ENCODE results near the gene TMEM134.
"Not testable (repeated sequence)": the region's sequence is repeated elsewhere in the genome, so short reads cannot be mapped to it uniquely, and the experiment has no call there.

Gene TMEM134

GRCh38 chr11:67491276-67492068 lies 22.4 kb upstream of the TMEM134 start:
- Histone ChIP-seq H3K27me3 (ENCODE audit: insufficient read depth, low read length) (no peaks in the 10 kb centered on the region), H3K4me1 (ENCODE audit: control insufficient read depth, insufficient read depth, low read length, unreplicated experiment) (no peaks in the 10 kb centered on the region), H2AFZ (ENCODE audit: low read length, unreplicated experiment) (no peak overlapping the region), H3K4me3 (ENCODE audit: low read depth, low read length) (no peak overlapping the region), H3K36me3 (ENCODE audit: insufficient read depth, low read length) (no peaks in the 10 kb centered on the region; the same call in 1 of the 2 replicates), H3K27ac (ENCODE audit: low read depth, low read length) (no peak overlapping the region), H3K79me2 (ENCODE audit: control insufficient read depth, insufficient read depth, low read length, unreplicated experiment) (no peaks in the 10 kb centered on the region)

DNA sequence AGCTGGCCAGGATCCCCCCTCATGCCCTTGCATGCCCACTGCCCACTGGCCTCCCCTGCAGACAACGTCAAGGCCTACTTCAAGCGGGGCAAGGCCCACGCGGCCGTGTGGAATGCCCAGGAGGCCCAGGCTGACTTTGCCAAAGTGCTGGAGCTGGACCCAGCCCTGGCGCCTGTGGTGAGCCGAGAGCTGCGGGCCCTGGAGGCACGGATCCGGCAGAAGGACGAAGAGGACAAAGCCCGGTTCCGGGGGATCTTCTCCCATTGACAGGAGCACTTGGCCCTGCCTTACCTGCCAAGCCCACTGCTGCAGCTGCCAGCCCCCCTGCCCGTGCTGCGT lies 21.6 kb upstream of the TMEM134 start:
- no peaks in the 10 kb centered on the region for H3K4me1 ChIP-seq (ENCODE audit: control insufficient read depth, insufficient read depth, low read length, unreplicated experiment)
- H3K79me2 ChIP-seq (ENCODE audit: control insufficient read depth, insufficient read depth, low read length, unreplicated experiment), result peaks cover 6% of the 10 kb centered on the region
- no peaks in the 10 kb centered on the region for H3K27me3 ChIP-seq (ENCODE audit: insufficient read depth, low read length)
- no peak overlapping the region for H2AFZ ChIP-seq (ENCODE audit: low read length, unreplicated experiment)
- no peaks in the 10 kb centered on the region; the same call in 1 of the 2 replicates for H3K36me3 ChIP-seq (ENCODE audit: insufficient read depth, low read length)
- no peak overlapping the region for H3K27ac ChIP-seq (ENCODE audit: low read depth, low read length)
- H3K4me3 ChIP-seq (ENCODE audit: low read depth, low read length), result no peak overlapping the region

GRCh38 chr11:67489885-67490726 lies 21.1 kb upstream of the TMEM134 start:
- peaks cover 7% of the 10 kb centered on the region for H3K79me2 ChIP-seq (ENCODE audit: control insufficient read depth, insufficient read depth, low read length, unreplicated experiment)
- no peak overlapping the region for H2AFZ ChIP-seq (ENCODE audit: low read length, unreplicated experiment)
- H3K27ac ChIP-seq (ENCODE audit: low read depth, low read length), result no peak overlapping the region
- H3K27me3 ChIP-seq (ENCODE audit: insufficient read depth, low read length), result no peaks in the 10 kb centered on the region
- no peaks in the 10 kb centered on the region for H3K4me1 ChIP-seq (ENCODE audit: control insufficient read depth, insufficient read depth, low read length, unreplicated experiment)
- H3K36me3 ChIP-seq (ENCODE audit: insufficient read depth, low read length), result no peaks in the 10 kb centered on the region; the same call in 1 of the 2 replicates
- H3K4me3 ChIP-seq (ENCODE audit: low read depth, low read length), result no peak overlapping the region

GRCh38 chr11:67489203-67489884 lies 20.3 kb upstream of the TMEM134 start:
- Histone ChIP-seq H3K36me3 (ENCODE audit: insufficient read depth, low read length) (no peaks in the 10 kb centered on the region; the same call in 1 of the 2 replicates), H3K79me2 (ENCODE audit: control insufficient read depth, insufficient read depth, low read length, unreplicated experiment) (peaks cover 10% of the 10 kb centered on the region), H3K4me1 (ENCODE audit: control insufficient read depth, insufficient read depth, low read length, unreplicated experiment) (no peaks in the 10 kb centered on the region), H2AFZ (ENCODE audit: low read length, unreplicated experiment) (no peak overlapping the region), H3K27me3 (ENCODE audit: insufficient read depth, low read length) (no peaks in the 10 kb centered on the region), H3K4me3 (ENCODE audit: low read depth, low read length) (no peak overlapping the region), H3K27ac (ENCODE audit: low read depth, low read length) (no peak overlapping the region)

DNA sequence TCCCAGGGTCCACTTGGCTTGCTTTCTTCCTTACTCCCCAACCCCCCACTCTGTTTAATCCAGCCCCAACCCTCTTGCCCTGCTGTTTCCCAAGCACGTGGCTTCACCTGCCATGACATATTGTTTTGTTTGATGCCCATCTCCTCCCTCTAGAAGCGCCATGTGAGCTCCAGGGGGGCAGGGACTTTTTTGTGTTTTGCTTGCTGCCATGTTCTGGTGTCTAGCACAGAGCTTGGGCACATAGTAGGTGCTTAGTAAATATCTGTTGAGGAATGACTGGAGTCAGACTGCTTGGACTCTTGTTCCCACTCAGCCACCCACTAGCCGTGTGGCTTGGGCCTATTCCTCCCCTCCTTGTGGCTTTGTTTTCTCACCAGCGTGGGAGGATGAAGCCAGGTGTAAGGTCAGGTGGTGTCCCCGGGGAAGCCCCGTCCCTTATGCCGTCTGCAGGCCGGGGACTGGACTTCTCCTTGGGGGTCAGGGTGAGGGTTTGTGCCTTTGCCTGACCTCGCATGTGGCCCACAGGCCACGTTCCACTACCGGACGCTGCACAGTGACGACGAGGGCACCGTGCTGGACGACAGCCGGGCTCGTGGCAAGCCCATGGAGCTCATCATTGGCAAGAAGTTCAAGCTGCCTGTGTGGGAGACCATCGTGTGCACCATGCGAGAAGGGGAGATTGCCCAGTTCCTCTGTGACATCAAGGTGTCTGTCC lies 17.6 kb upstream of the TMEM134 start:
- Histone ChIP-seq H3K27ac (ENCODE audit: low read depth, low read length) (no peak overlapping the region), H3K36me3 (ENCODE audit: insufficient read depth, low read length) (no peaks in the 10 kb centered on the region), H3K27me3 (ENCODE audit: insufficient read depth, low read length) (no peaks in the 10 kb centered on the region), H3K79me2 (ENCODE audit: control insufficient read depth, insufficient read depth, low read length, unreplicated experiment) (peaks cover 14% of the 10 kb centered on the region), H3K4me3 (ENCODE audit: low read depth, low read length) (no peak overlapping the region), H2AFZ (ENCODE audit: low read length, unreplicated experiment) (no peak overlapping the region), H3K4me1 (ENCODE audit: control insufficient read depth, insufficient read depth, low read length, unreplicated experiment) (peaks cover 6% of the 10 kb centered on the region)

- peaks cover 14% of the 10 kb centered on the region for H3K79me2 ChIP-seq (ENCODE audit: control insufficient read depth, insufficient read depth, low read length, unreplicated experiment)
- not testable (repeated sequence) for H3K27me3 ChIP-seq (ENCODE audit: insufficient read depth, low read length); H3K4me3 ChIP-seq (ENCODE audit: low read depth, low read length); H3K4me1 ChIP-seq (ENCODE audit: control insufficient read depth, insufficient read depth, low read length, unreplicated experiment); H3K27ac ChIP-seq (ENCODE audit: low read depth, low read length); H3K36me3 ChIP-seq (ENCODE audit: insufficient read depth, low read length); H2AFZ ChIP-seq (ENCODE audit: low read length, unreplicated experiment)
These were observed 16.9 kb upstream of the TMEM134 start for GRCh38 chr11:67485873-67486361.

DNA sequence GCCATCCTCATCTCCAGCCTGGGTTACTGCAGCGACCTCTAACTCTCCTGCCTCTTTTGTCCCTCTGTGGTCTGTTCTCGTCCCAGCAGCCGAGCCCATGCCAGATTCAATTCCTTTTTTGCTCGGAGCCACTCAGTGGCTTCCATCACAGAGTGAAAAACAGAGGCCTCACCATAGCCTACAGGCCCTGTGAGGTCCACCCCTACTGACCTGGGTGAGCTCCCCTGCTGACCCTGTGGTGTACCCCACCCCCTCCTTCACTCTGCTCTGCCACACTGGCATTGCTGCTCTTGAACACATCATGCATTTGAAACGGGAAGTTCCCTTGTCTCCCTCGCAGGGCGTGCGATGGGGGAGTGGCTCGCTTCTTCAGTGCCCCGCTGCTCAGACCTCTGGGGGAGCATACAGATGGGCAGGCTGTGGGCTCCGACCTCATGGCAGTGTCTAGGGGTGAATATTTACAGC lies 15.8 kb upstream of the TMEM134 start:
- H3K4me3 ChIP-seq (ENCODE audit: low read depth, low read length), result no peak overlapping the region
- H3K27ac ChIP-seq (ENCODE audit: low read depth, low read length), result no peak overlapping the region
- peaks cover 6% of the 10 kb centered on the region for H3K4me1 ChIP-seq (ENCODE audit: control insufficient read depth, insufficient read depth, low read length, unreplicated experiment)

DNA sequence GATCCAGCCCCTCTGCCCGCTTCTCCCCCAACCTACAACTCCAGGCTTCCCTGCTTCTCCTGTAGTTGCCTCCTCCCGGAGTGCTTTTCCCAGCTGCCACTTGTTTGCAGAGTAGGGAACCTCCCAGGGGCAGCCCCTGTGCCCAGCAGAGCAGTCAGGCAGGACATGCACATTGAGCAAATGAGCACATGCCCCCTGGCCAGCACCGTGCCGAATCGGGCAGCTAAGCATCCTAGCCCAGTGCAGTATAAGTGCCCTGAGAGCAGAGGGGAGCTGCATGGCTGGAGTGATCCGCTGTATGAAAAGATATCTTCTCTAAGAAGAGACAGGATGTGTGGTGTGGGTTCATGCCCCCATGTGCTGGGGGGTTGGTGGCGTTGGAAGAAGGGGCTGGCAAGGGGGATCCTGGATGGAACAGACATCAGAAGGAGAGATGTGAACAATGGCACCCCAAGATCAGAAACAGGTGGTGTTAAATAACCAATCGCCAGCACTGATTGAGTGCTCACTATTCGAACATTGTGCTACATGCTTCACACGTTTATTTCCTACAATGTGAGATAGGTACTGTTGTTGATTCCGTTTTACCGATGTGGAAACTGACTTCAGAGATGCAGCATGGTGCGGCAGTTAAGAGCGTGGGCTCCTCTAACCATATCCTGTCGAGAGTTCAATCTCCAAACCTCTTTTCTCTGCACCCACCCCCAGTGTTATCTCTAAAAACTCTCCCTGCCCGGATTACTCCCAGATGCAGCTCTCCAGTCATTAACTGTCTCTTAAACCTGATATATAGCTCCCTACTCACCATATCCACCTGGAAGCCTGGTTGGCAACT lies 15.0 kb upstream of the TMEM134 start:
- Histone ChIP-seq H3K36me3 (ENCODE audit: insufficient read depth, low read length) (no peaks in the 10 kb centered on the region), H3K4me3 (ENCODE audit: low read depth, low read length) (peak overlapping the region; percentile 81), H3K27ac (ENCODE audit: low read depth, low read length) (no peak overlapping the region), H3K79me2 (ENCODE audit: control insufficient read depth, insufficient read depth, low read length, unreplicated experiment) (peaks cover 14% of the 10 kb centered on the region), H2AFZ (ENCODE audit: low read length, unreplicated experiment) (no peak overlapping the region), H3K27me3 (ENCODE audit: insufficient read depth, low read length) (no peaks in the 10 kb centered on the region), H3K4me1 (ENCODE audit: control insufficient read depth, insufficient read depth, low read length, unreplicated experiment) (peaks cover 6% of the 10 kb centered on the region)

More for the DNA sequence above, 15.8 kb upstream of the TMEM134 start:
- no peaks in the 10 kb centered on the region for H3K27me3 ChIP-seq (ENCODE audit: insufficient read depth, low read length)
- peaks cover 14% of the 10 kb centered on the region for H3K79me2 ChIP-seq (ENCODE audit: control insufficient read depth, insufficient read depth, low read length, unreplicated experiment)
- no peak overlapping the region for H2AFZ ChIP-seq (ENCODE audit: low read length, unreplicated experiment)
- no peaks in the 10 kb centered on the region for H3K36me3 ChIP-seq (ENCODE audit: insufficient read depth, low read length)

DNA sequence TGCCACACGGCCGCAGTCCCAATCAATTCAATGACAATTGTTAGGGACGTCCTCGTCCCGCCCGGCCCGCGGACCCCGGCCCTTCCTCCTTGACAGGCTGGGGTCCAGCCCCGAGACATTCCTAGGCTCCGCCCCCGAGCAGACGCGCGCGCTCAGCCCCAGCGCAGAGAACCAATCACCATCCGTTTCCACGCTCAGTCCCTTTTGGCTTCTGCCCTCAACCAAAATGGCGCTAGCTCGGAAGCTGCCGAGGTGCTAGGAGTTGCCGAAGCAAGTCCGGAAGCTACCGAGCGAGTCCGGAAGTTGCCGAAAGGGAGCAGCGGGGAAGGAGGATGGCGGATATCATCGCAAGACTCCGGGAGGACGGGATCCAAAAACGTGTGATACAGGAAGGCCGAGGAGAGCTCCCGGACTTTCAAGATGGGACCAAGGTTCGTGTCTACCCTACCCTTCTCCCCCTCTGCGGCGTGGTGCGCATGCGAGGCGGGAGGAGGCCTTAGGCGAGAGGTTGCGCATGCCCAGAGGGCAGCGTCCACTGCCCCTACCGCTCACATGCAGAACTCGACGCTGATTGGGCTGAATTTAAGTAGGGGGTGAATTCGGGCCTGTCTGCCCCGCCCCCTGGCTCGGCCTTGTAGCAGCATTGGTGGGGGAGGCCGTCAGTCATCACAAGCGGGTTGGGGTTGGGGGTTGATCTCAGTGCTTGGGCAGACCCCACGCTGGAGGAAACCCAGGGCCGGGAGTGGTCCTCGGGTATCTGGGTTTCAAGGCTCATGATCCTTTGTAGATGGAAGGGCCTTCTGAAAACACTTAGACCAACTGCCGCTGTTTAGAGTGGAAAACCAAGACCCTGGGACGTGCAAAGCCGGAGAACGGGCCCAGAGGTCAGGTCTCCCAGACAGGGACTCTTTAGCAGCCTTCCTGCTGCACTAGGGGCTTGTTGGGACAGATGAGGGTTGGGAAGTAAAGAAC lies 14.1 kb upstream of the TMEM134 start, which contains the start of gene AIP:
AIP (plus strand) TSS at position 200 of the 972 bp plus-strand sequence; CDS start at position 333, 133 bp downstream.
- H3K36me3 ChIP-seq (ENCODE audit: insufficient read depth, low read length), result no peaks in the 10 kb centered on the region
- peaks cover 14% of the 10 kb centered on the region for H3K79me2 ChIP-seq (ENCODE audit: control insufficient read depth, insufficient read depth, low read length, unreplicated experiment)
- peak within 1 kb of the TSS; percentile 81 for H3K4me3 ChIP-seq (ENCODE audit: low read depth, low read length)
- peaks cover 6% of the 10 kb centered on the region for H3K4me1 ChIP-seq (ENCODE audit: control insufficient read depth, insufficient read depth, low read length, unreplicated experiment)
- no peaks in the 10 kb centered on the region for H3K27me3 ChIP-seq (ENCODE audit: insufficient read depth, low read length)
- H3K27ac ChIP-seq (ENCODE audit: low read depth, low read length), result peak within 1 kb of the TSS; percentile 73
- peak within 1 kb of the TSS; percentile 88 for H2AFZ ChIP-seq (ENCODE audit: low read length, unreplicated experiment)
